GM19372 (cell line): Measurements from ENCODE around the gene COL18A1.
A peak's percentile ranks its signal among the peaks of the same experiment; 100 is the strongest.

Source experiments
- ATAC-seq: cut with Tn5 transposase; IDR thresholded peaks from one replicate; pipeline ENCODE4 v1.9.1; 2021; ENCODE audit warnings: mild to moderate bottlenecking, low read depth, moderate library complexity; ENCODE audit not compliant: unreplicated experiment

Gene COL18A1

DNA sequence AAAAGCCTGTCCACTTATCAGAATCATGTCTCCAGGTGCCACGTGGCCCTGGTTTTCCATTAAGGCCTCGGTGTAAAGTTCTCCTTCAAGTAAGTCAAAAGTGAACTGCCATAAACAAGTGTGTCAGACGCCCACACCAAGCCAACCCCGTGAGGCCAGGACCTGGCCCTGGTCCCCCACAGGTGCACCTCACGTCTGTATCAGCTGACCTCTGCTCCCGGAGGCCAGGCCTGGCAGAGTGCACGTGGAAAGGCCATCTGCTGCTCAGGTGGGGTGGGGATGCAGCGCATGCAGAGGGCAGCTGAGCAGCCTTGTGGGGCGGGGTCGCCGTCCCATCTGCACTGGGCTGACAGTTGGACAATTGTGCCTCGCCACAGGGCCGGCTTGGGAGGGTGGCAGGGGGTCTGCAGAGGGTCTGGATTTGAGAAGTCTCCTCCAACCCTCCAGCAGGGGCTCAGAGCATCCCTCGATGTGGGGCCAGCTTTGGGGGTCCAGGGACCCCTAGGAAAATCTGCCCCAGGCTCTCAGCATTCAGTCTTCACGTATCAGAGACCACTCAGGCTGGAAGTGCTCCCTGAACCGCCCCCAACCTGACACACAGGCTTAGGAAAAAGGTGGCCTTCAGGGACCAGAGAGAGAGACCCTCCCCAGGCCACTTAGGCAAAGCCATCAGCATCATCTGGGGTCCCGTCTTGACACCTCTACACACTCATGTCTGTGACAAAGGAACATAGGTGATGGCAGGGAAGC is 134.3 kb downstream of the COL18A1 start:
- no peak for ATAC-seq

DNA sequence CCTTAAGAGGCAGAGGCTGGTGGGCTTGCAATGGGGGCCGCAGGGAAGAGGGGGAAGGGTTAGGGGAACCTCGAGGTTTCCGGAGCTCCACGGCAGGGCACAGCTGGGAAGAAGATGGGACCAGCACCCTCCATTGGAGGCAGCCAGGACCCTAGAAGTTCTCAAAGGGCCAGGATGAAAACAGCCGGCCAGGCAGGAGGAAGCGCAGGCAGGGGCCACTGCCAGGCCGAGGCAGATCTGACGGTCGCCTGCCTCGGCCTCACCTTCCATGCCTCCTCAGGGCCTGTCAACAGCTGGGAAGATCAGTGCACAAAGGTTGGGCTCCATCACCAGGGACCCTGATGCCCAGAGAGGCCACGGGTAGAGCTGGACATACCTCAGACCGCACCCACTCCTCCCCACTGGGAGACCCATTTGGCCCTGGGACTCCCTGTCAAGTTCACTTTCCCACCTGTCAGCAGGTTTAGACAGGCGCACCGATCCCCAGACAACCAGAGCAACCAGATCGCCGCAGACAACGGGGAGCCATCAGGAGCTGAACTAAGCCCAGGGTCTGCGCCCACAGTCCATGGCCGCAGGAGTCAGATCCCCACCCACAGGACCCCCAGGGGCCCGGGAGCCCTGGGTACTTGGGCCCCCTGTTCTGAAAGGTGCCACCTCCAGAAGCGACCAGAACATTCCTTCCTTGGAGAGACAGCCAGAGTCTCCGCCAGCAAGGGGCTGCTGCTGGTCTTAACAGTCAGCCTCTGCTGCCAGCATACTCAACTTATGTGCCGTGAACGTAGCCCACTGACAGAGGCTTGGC is 135.0 kb downstream of the COL18A1 start:
- ATAC-seq = no peak

DNA sequence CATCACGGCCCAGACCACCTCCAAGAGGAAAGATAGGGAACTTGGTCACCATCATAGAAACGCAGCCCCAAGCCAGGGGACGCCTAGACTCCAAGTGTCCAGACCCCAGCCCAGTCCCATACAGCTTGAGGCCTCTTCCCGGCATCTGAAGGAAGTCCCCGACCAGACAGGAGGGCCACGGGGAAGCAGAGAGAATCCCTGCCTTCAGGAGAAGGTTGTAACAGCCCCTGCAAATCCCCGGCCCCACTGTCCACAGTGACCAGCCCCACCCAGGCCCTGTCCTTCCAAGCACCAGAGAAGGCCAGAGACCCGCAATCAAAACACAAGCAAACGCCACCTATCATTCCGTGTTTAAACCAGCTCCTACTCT is 135.6 kb downstream of the COL18A1 start:
- no peak for ATAC-seq

DNA sequence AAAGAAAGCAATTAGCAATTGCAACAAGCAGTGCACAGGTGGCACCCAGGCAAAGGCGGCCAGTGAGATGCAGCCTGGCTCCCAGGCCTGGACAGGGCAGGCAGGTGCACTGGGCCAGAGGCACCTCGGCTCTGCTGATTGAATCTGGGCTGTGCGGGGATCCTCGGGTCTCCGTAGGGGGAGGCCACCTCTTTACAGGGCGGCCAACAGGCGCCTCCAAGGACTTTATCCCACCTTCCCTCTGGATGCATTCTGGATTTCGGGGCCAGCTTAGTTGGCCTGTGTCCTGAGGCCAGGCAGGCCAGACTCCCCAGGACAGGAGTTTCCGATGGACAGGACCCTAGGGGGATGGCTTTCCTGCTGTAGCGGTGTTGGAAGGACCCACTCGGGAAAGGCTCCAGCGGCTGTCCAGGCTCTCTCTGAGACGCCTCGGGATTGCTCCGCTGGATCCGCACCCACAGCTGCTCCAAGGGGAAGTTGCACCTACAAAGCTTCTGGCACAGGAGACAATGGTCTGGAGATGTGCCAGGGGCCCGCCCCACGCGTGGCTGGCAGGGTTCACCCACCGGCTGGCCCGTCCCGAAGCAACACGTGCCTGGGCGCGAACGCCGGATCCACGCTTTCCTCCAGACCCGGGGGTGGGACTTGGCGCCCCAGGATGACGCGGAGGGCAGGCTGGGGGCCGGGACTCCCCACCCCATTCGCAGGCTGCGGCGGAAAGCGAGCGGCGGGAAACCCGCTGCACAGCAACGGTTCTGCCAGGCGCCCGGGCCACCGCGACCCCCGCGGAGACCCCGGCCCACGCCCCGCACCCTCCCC is 136.5 kb downstream of the COL18A1 start:
- peak; percentile 65 for ATAC-seq

DNA sequence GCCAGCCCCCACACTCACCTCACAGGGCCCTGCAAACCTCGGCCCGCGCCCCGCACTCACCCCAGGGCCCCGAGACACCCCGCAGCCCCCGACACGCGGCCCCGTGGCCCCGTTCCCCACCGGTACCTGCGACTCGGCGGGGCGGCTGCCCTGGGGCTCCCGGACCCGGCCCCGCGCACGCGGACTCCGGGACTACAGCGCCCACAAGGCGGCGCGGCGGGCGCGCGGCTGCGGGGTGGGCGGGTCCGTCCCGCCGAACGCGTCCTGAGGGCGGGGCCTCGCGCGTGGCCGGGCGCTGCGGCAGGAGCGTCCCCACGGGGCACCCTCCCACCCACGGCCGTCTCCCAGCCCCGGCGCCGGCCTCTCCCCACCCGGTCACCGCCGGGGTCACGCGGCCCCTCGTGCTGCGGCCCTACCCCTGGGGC is 137.3 kb downstream of the COL18A1 start, which contains the start of gene SLC19A1:
SLC19A1 (minus strand) TSS at position 199 of the 425 bp plus-strand sequence. CDS start 4,481 bp downstream, outside the sequence.
- ATAC-seq = no peak

DNA sequence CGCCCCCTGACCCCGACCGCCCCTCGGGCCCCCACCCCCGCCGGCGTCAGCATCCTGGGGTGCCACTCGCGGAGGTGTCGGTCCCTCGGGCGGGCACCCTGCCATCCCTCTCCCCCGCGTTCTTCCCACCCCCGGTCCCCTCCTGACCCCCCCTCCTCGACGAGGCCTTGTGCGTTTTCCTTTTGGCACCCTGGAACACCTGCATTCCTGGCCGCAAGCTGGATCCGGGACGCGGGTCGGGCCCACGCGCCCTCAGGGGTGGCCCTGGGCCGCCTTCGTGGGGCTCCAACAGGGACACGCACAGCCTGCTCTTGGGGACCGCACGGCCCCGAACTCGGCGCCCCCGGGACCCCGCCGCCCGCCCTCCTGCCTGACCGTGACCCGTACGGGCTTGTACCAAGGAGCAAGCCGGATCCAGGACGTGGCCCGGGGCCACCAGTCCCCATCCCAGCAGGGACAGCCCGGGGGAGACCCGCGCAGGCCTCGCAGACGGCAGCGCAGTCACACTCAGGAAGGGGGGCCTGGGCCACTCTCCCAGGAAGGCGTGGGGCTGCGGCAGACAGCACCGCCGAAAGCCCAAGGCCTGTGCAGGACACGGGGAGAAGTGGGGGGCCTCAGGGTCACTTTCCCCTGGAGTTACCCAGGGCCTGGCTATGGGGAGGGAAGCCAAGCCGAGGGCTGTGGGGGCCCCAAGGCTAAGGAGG is 137.9 kb downstream of the COL18A1 start:
- ATAC-seq = no peak

DNA sequence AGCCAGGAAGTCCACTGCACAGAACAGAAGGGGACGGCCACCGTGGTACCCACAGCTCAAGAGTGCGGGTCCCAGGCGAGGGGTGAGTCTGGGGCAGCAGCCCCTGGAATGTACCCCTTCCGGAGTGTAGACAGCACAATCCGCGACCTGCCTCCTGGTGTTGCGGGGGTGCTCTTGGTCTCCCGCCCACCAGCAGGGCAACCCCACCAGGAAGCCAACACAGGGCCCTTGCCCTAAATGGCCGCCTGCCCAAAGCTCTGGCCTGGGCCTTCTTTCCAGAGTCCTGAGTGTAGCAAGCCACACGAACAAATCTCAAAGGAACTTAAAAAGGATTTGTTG is 138.4 kb downstream of the COL18A1 start:
- ATAC-seq = no peak

DNA sequence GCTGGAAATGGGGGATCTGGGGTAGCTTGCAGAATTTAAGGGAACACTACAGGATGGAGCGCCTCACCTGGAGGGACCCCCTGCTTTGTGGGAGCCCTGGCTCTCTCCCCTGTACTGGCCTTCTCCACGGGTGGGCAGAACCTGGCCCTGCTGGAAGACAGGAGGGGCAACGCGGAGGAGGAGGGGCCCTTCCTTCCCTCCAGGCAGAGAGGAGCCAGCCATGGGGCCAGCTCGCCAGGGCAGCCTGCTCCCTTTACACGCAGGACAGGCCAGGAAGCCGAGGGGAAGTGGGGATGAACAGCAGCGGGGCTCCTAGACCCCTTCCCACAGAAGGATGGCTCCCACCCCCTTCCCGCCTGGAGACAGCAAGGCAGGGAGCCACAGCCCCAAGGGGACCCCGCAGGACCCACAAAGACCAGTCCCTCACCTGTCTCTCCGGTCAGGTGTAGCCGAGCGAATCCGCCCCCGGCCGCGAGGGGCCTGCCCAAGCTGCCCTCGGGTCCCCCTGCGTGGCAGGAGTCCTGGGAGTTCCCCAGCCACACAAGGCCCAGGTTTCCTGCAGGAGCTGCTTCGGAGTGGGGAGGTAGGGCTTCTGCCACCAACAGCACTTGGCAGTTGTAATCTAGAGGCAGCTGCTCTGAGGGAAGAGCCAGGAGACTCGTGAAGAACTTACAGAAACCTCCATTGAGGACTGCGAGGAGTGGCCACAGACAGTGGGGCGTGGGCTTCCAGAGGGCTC is 138.9 kb downstream of the COL18A1 start:
- no peak for ATAC-seq

DNA sequence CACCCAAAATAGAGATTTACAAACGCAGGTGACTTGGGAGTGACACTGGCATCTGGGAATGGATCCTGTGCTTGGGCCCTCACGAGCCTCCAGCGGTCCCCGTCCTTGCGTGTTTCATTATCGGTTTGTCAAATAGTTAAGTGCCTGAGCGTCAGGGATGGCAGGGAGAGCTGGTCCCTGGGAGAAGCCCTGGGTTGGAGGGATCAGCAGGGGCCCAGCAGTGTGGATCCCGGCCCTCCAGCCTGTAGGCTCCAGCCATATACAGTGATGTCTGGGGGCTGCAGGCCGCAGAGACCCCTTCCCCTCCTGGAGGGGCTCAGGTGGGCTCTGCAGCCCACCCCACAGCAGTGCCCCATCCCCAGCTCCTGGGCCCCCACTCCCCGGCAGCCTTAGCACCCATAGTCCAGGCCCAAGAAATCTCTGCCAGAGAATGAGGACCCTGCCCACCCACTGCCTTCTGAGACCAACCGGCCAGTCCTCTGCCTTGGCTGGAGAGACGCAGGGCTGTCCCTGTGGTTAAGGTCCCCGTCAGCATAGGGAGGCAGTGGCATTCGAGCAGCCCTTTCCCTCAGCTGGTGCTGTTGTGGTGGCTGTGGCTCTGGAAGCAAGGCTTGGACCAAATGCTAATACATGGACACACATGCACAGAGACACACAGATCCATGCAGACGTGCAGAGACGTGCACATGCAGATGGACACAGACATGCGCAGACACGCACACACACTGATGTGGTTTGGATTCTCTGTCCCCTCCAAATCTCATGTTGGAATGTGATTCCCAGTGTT is 139.7 kb downstream of the COL18A1 start:
- ATAC-seq = no peak

DNA sequence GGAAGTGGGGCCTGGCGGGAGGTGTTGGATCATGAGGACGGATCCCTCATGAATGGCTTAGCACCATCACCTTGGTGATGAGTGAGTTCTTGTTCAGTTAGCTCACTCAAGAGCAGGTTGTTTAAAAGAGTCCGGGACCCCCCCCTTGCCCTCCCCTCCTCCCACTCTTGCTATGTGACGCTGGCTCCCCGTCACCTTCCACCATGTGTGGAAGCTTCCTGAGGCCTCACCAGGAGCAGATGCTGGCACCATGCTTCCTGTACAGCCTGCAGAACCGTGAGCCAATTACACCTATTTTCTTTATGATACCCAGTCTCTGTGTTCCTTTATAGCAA is 140.2 kb downstream of the COL18A1 start:
- no peak for ATAC-seq

DNA sequence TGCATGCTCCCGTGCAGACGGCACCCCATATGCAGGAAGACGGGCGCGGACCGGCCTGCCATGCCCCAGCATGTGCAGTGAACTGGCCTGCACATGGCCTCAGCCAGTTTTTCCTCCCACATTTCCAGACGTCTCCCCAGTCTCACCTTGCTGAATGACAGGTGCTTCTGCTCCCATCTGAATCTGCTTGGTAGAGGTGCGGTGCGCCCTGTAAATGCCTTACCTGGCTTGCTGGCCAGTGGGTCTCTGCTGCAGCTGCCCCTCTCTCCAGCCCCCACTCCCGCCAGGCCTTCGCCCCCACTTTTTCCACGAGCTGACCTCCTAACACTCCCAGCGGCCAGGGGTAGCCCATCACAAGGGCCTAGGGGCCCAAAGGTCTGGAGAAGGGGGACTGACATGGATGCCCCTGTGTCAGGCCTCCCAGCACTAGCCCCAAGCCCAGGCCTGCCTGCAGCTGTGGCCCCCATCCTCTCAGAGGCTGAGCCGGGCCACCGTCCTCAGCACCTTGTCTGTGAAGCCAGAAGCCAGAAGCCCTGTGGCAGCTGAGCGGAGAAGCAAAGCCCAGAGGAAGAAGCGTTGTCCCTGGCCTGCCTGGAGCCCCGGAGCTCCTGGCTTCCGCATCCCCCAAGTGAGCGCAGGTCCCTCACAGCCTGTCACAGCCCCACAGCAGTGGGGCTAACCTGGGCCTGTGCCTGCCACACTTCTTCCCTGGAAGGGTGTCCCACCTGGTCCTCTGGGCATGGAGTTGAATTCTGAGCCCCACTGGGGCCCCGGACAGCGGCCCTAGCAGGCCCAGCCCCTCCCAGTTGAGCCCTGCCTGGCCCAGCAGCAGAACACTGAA is 140.9 kb downstream of the COL18A1 start:
- no peak for ATAC-seq

DNA sequence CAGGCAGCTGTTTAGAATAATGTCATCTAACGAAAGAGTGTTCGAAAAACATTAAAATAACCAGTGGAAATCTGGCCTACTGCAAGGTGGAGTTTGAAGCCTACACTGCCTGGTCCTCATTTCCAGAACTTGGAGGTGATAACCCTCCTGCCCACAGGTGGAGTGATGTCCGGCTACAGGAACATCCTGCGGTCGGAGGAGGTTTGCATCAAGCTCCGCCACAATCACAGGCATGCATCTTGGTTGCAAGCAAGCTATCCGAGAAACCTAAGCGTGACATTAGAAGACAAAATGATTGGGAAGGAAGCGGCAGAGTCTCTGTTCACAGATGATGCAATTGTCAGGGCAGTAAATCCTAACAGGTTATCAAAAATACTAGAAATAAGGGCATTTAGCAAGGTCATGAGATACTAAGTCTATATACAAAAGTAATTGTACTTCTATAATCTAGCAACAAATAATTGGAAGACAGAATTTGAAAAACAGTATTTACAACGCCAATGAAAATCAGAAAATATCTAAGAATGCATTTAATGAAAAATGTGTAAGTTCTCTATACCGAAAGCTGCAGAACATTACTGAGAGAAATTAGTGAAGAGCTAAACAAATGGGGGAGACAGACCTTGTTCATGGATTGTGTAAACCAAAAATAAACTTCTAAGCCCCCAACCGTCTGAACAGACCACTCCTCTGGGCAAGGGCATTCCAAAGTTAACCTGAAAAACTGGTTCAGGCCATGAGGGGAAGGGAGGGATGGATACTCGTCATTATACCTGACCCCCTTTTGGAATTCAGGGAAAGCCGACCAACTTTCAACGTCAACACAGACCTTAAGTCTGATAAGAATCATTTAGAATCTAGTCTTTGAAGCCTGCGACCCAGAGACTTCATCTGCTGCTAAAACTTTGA is 141.9 kb downstream of the COL18A1 start:
- no peak for ATAC-seq

DNA sequence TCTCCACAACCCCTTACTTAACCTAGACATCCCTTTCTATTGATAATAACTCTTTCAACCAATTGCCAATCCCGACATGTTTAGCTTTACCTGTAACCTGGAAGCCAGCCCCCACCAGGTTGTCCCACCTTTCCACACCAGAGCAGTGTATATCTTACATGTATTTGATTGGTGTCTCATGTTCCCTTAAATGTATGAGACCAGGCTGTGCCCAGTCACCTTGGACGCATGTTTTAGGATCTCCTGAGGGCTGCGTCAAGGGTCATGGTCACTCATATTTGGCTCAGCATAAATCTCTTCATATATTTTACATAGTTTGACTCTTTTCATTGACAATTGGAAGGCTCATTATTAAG is 142.6 kb downstream of the COL18A1 start:
- ATAC-seq = no peak

DNA sequence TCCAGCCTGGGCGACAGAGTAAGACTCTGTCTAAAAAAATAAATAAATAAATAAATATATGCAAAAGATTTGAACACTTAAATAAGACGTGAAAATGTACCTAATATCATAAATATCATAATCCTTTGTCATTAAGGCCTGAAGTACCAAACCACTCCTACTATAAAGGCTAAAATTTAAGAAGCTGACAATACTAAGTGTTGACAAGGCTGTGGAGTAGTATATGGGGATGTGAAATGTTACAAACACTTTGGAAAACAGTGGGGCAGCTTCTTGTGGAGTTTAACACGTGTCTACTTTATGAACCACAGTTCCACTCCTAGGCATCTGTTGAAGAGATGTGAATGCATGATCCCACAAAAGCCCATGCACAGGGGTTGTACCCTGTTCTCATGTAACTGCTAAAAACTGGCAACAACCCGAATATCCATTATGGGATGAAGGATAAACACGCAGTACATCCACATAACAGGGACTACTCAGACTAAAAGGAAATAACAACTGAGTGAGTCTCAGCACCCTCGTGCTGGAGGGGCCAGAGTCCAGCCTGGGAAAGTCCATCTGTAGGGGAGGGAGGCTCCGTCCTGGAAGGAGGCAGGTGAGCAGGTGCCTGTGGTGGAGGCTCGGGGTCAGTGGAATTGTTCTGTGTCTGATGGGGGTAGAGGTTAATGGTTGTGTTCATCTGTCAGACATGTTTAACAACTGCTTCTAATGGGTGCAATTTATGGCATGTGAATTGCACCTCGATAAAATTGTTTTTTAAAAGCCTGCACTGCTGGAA is 143.9 kb downstream of the COL18A1 start:
- no peak for ATAC-seq

DNA sequence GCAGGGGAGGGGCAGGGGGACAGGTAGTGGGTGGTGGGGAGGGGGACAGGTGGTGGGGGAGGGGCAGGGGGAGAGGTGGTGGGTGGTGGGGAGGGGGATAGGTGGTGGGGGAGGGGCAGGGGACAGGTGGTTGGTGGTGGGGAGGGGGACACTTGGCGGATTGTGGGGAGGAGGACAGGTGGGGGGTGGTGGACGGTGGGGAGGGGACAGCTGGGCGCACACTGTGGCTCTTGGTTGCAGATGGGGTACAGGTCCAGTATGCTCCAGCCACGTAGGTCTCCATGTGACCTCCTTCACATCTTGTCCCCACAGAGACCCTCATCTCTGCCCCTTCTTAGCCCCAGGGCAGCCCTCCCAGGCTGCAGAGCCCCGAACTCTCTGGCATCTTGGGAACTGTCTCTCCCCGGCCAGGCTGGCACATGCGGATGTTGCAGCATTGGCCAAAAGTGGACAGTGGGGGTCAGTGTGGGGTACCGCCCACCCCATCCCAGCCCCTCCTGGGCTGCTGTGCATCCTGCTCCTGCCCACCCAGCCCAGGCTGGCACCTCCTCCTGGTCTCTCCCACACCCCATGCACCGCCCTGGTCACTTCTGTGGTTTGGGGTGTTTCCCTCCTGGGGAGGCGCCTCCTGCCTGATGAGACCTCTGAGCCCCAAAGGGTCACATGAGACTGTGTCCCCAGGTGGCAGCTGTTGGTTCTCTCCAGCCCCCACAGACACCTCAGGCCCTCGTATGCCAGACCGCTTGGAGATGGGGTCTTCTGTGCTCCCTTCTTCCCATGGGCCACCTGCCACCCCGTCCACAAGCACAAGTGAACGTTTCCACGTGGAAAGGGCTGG is 144.9 kb downstream of the COL18A1 start:
- no peak for ATAC-seq
